ENCODE data around the gene INKA1.

The INKA1 gene

GRCh38 chr3:49787182-49787464 lies 15.9 kb upstream of the INKA1 start:
- DNase-seq: no peak

DNA sequence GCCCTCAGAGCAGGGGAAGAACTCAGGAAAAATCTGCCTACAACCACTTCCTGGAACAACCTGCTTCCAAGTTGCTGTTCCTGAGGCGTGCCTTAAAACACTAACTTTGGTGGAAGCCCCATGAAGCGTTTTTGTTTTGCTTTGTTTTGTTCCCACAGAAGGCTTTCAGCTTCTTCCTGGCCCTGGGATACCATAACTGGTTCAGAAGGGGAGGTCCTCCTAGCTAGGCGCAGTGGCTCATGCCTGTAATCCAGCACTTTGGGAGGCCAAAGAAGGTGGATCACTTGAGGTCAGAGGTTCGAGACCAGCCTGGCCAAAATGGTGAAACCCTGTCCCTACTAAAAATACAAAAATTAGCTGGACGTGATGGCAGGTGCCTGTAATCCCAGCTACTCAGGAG lies 15.5 kb upstream of the INKA1 start:
- no peak for DNase-seq

- no peak for DNase-seq
Measured at GRCh38 chr3:49788056-49788455, 15.0 kb upstream of the INKA1 start.

DNA sequence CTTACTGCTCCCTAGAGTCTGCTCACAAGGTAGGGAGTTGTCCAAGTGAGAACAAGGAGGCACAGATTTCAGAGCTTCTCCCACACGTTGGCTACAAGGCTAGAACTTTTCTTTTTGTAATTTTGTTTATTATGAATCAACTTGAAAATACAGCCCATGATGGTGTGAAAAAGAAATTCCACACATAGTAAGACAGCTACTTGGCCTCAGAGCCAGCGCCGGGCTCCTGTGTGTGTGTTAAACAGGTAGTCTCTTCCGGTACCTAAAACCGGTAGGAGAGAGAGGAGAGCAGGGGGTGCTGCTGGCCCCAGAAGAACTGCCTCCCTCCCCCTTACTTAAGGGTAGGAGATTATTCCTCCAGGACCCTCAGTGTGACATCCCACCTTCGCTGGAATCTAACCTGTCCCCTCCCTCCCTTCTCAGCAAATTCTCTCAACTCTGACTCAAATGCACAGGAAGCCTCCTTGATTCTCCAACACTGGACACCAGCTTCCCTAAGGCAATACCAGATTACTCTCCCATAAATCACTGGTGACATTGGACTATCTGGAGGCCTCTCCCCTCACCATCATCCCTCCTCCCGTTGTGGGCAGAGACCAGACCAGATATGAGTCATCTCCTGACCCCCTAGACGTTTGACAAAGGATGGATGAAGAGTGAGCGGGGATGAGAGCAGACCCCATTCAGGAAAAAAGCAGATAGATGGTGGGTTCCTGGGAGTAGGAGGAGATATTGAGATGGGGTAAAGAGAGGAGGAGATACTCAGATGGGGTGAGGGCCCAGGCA lies 12.2 kb upstream of the INKA1 start:
- DNase-seq: no peak

GRCh38 chr3:49791571-49791970 lies 11.5 kb upstream of the INKA1 start:
- DNase-seq: no peak

DNA sequence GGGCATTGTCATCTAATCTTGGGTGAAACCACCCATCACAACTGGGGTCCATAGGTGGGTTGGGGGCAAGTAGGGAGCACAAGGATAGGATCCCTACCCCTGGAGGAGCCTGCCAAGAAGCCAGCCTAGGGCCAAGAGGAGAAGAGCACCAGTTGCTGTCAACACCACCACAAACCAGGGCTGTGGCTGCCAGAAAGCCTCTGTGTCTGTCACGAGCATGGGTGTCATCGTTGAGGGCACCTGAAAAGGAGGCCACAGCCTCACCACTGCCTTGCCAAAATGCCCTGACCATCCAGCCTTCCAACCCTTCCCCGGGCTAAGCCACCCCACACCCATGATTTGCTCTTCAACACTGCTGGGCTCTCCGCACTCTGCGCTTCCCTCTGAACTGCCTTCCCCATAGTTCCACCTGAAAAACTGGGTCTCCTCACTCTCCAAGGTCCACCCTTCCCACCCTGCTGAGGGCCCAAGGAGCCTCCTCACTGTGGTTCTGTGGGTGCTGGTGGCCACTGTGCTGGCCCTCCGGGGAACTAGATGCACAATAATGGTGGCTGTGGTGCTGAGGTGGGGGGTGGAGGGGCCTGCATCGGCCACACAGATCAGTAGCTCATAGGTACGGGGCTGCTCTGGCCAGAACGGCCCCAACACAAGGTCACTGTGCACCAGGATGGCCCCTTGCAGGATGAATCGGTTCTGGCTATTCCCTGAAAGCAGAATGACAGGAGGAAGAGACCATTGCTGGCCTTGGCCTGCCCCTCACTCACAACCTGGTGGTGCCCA lies 10.5 kb upstream of the INKA1 start:
- no peak for DNase-seq

GRCh38 chr3:49793486-49794085 lies 9.5 kb upstream of the INKA1 start:
- no peak for DNase-seq

GRCh38 chr3:49794431-49794830 lies 8.6 kb upstream of the INKA1 start:
- no peak for DNase-seq

DNA sequence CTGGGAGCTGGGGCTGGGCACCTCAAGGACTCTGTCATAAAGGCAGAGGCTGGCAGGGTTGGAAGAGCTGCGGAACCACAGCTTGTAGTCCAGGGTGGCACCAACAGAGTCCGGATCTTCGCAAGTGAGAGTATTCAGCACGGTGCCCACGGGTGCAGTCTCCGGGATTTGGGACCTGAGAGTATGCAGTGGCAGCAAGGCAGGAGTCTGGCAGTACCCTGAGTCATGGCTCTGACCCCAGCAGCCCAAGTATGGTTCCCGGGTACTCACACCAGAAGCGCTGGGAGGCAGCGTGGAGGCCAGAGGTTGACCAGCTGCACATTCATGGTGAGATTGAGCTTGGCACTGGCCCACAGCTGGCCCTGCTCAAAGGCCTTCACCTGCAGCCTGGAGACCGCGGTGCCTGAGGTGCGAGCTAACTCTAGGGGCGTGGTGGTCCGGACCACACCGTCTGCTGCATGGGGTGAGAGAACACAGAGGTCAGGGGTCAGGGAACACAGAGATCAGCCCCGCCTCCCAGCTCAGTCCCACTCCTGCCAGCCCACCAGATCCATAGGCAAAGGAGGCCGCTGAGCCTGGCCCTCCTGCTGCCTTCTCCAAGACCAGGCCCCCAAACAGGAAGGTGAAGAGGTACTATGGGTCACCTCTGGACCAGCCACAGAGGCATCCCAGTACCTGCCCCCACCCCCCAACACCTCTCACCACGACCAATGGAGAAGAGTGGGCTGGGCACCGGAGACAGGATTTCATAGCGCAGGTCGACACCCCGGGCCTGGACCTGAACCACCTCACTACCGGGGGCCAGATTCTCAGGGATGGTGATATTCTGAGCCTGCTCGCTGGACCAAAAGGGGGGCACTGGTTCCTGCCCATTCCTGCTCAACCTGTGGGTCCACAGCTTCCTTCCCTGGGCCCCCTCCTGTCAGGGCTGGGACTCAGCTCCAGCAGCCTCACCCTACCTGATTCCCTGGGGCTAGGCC lies 7.8 kb upstream of the INKA1 start:
- DNase-seq: no peak

DNA sequence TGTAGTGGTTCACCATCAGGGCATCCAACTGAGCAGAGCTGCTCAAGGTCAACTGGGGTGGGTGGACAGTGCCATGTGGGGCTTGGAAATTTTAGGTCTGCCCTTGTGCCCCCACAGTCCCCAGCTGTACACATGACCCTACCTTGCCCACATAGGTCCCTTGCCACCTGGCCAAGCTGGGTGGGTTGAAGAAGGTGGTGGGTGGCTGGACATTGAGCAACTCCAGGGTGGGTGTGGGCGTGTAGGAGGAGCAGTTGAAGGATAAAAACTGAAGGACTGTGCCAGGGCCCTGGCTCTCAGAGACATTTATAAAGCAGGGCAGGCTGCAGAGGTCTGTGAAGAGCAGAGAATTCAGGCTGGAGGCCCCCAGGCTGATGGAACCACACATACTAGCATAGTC lies 4.0 kb upstream of the INKA1 start:
- DNase-seq: no peak

DNA sequence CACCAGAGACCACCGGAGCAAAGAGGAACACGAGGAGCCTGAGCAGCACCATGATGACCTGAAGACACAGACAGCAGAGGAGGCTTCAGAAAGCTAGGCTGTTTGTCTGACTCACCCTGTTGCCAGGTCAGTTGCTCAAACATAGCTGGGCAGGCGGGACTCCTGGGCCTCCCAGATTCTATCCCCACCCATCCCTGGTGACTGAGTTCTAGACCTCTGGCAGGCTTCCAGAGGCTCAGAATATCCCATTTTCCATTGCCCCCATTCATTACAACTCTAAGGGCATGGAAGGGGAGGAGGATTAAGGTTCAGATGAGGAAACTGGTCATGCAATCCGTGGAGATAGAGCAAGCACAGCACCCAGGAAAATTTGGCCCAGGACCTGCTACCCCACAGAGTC lies 3.3 kb upstream of the INKA1 start, which contains the start of gene CDHR4:
Gene CDHR4, minus strand, starts transcription at position 113 of the 400 bp plus-strand sequence. Its CDS starts 61 bp downstream, at position 52.
- no peak for DNase-seq

GRCh38 chr3:49801160-49801559 lies 1.9 kb upstream of the INKA1 start:
- DNase-seq: no peak

DNA sequence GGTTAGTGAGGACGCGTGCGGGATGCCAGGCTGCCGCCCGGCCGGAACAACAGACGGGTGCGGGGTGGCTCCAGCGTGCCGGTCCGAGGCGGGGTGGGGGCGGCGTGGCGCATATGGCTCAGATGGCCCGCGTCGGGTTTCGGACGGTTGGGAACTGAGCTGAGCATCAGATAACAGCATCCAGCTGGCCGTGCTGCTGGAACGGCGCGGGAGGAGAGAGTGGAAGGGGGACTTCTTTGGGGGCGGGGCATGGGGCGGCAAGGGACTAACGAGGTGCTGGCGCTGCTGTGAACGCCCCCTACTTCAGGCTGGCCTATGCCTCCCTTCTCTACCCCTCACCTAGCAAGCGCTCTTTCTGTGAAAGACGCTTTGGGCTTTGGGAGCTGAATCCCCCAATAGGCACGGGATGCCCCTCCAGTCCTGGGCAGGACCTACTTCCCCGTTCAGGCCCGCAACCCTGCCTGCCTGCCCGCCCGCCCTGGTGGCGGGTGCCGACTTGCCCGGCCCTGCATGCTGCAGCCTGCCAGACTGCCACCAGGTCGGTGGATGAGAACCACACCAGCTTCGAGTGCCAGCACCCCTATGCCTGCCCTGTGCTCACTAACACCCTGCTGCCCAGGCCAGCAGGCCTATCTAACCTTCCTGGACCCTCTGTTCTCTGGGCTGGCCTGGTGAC lies 542 bp downstream of the INKA1 start:
- DNase-seq: peak; percentile 33

GRCh38 chr3:49804141-49805041 lies 1.3 kb downstream of the INKA1 start:
- no peak for DNase-seq

DNA sequence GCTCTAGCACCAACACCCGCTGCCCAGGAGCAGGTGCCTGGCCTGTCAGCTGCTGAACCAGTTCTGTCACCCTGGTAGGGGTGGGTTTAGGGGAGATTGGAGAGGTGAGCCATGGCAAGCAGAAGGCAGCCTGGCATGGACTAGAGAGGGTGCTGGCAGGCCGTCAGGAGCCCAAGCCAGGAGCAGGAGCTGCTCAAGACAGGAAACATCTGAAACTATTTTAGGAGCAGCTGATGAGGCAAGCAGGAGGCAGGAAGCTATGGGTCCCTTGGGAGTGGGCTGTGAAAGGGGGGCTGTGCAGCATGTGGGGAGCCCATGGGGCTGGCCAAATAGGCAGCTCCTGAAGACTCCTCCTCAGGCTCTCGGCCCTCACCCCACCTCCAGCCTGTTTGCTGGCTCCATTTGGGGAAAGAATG lies 2.3 kb downstream of the INKA1 start:
- no peak for DNase-seq

DNA sequence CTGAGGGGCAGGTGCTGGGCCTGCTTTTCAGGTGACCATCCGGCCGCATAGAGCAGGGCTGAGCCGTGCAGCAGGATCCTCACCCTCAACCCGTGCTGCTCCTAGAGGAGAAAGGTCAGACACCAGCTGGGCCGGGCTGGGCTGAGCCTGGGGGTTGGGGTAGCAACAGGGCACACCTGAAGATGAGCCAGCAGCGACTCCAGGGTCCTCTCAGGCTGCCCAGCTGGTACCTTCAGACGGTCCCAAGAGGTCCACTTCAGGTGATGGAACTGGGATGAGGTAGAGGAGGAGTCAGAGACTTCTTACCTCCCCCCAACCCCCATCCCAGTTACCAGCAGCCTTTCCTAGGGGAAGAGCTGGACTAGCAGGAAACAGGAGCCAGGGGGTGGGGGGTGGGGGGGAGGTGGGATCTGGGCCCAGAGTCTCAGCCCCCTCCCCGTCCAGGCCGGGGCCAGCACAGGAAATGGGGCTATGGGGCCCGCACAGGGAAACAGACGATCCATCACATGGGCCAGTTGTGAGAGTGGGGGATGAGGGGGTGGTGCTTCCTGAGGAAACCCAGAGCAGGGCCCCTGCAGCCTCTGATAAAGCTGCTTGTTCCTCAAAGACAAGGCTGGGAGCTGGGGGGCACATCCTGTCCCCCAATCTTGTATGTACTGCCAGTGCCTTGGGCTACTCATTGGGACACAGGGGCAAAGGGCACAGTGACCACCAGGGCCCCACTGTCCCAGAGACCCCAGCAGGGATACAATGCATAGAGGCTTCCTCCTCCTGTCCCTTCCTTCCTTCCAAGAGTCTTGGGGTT lies 3.0 kb downstream of the INKA1 start:
- DNase-seq: no peak

DNA sequence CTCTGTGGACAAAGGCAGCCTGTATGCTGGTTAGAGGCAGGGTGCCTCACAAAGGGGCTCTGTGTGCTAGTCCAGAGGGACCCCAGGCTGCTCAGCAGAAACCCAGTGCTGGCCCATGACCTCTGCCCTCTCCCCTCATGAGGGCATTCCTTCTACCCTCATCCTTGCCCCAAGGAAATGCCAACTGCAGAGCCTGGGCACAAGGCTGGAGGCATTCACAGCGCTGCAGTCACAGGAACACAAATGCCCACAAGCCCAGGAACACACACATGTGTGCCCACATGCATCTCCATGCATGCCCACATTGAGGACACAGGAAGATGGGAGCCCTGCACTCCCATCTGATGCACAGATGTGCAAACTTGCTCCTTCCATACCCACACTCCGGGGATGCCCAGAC lies 3.8 kb downstream of the INKA1 start:
- no peak for DNase-seq

GRCh38 chr3:49807431-49808114 lies 4.5 kb downstream of the INKA1 start:
- DNase-seq: no peak

GRCh38 chr3:49812916-49813496 lies 9.9 kb downstream of the INKA1 start:
- DNase-seq: no peak
